PFSK-1 (cell line): ENCODE data around the gene NXPH1.

Source experiments
- FOXP2 ChIP-seq: optimal IDR thresholded peaks from 2 replicates; pipeline ENCODE3; 2011; ENCODE audit warnings: borderline replicate concordance, control low read depth, inconsistent platforms; ENCODE audit not compliant: insufficient read depth; ENCODE audit errors: extremely low read length, extremely low read depth
- POLR2AphosphoS5 ChIP-seq: IDR thresholded peaks from 2 replicates; pipeline ENCODE4 v1.6.1; 2012; ENCODE audit warnings: low read depth, mild to moderate bottlenecking, control low read depth, low read length, moderate library complexity
- REST ChIP-seq, 2 experiments: IDR thresholded peaks; 2 replicates each; pipeline versions ENCODE4 v1.6.1 to v1.8.0; 2011 to 2012; ENCODE audit warnings: low read depth in 2 of 2, low read length in 2 of 2, control low read depth in 1 of 2, inconsistent platforms in 1 of 2, mild to moderate bottlenecking in 1 of 2, moderate library complexity in 1 of 2; ENCODE audit not compliant: insufficient read depth in 1 of 2
- SIN3A ChIP-seq: IDR thresholded peaks from 2 replicates; pipeline ENCODE4 v1.6.1; 2012; ENCODE audit warnings: mild to moderate bottlenecking, low read length, moderate library complexity, borderline replicate concordance; ENCODE audit not compliant: insufficient read depth
- TAF1 ChIP-seq: IDR thresholded peaks from 2 replicates; pipeline ENCODE4 v1.6.1; 2012; ENCODE audit warnings: low read length, control low read depth, borderline replicate concordance; ENCODE audit not compliant: insufficient read depth

- TF ChIP-seq REST (IDR thresholded peaks at IDR 0.05; ENCODE audit: insufficient read depth in 1 of 2, low read depth in 2 of 2, low read length in 2 of 2): no peak
- no peak for TF ChIP-seq SIN3A
- no peak for TF ChIP-seq TAF1
- TF ChIP-seq POLR2AphosphoS5: no peak
- TF ChIP-seq FOXP2: no peak
These were observed 130.9 kb downstream of the NXPH1 start for GRCh38 chr7:8564281-8564680.
